Erythroblast (primary cell): ENCODE results near the gene KAT8.

Source experiments
- GATA1 ChIP-seq: IDR thresholded peaks from 2 replicates; pipeline ENCODE4 v1.6.1; 2011; ENCODE audit warnings: low read depth, mild to moderate bottlenecking, control low read depth, low read length, moderate library complexity
- POLR2A ChIP-seq: IDR thresholded peaks from 2 replicates; pipeline ENCODE4 v1.6.1; 2011; ENCODE audit warnings: mild to moderate bottlenecking, low read length

- TF ChIP-seq POLR2A, result no peak
- TF ChIP-seq GATA1, result no peak
Measured at GRCh38 chr16:31143011-31143693, 25.7 kb downstream of the KAT8 start.
